ENCODE data around the gene USB1. TPM values are rescaled to one million over a fixed set of nuclear protein-coding genes. Genes with fewer than 3 reads are reported as not detected.

Gene USB1
- polyA plus RNA-seq, 2 of the 4 experiments (the other 2 are of a cell fraction): 88.8 to 143 TPM

DNA sequence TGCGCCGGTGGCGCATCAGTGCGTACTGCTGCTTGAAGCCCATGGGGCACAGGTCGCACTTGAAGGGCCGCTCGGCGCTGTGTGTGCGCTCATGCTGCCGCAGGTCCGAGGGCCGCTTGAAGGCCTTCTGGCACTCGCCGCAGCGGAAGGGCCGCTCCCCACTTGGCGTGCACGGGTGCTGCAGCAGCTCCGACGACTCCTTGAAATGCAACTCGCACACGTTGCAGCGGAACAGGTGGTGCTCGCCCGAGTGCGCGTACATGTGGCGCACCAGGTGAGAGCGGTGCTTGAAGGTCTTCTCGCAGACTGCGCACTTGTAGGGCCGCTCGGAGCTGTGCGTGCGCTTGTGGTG, 4.1 kb upstream of the USB1 start:
- Histone ChIP-seq H3K4me3 (no peak overlapping the region), H3K4me2 (no peak overlapping the region), H3K9me3 (no peaks in the 10 kb centered on the region), H3K27ac (no peak overlapping the region), H3K4me1 (peaks cover 46% of the 10 kb centered on the region)
- ChIA-PET POLR2A (no interaction called here), CTCF (interaction anchor here (0.7 to 12.6 kb wide), 6 partner anchors 91 to 406 kb away, joined by 3 to 160 read pairs (median 18); no protein-coding TSS in a partner anchor)
- DNase-seq (ENCODE audit: low read depth in 1 of 2, low spot score in 1 of 2): no peak
- TF ChIP-seq, protein P1, sequence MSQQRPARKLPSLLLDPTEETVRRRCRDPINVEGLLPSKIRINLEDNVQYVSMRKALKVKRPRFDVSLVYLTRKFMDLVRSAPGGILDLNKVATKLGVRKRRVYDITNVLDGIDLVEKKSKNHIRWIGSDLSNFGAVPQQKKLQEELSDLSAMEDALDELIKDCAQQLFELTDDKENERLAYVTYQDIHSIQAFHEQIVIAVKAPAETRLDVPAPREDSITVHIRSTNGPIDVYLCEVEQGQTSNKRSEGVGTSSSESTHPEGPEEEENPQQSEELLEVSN (IDR thresholded peaks at IDR 0.05; ENCODE audit: borderline replicate concordance, low read depth): no peak
- TF ChIP-seq TFCP2L1 (CRISPR knock-in tag; IDR thresholded peaks at IDR 0.05) (no peak), HOXB13 (CRISPR knock-in tag; IDR thresholded peaks at IDR 0.05; ENCODE audit: low read depth) (no peak), GATA3 (IDR thresholded peaks at IDR 0.05; ENCODE audit: borderline replicate concordance) (no peak), CBX2 (IDR thresholded peaks at IDR 0.05; ENCODE audit: borderline replicate concordance, low read depth) (no peak), PHF8 (IDR thresholded peaks at IDR 0.05; ENCODE audit: borderline replicate concordance, low read depth) (no peak), ESRRA (IDR thresholded peaks at IDR 0.05; ENCODE audit: borderline replicate concordance, low read length) (no peak), ZC3H11A (IDR thresholded peaks at IDR 0.05) (no peak)
- TF ChIP-seq, protein P2, sequence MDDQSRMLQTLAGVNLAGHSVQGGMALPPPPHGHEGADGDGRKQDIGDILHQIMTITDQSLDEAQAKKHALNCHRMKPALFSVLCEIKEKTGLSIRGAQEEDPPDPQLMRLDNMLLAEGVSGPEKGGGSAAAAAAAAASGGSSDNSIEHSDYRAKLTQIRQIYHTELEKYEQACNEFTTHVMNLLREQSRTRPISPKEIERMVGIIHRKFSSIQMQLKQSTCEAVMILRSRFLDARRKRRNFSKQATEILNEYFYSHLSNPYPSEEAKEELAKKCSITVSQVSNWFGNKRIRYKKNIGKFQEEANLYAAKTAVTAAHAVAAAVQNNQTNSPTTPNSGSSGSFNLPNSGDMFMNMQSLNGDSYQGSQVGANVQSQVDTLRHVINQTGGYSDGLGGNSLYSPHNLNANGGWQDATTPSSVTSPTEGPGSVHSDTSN (IDR thresholded peaks at IDR 0.05): no peak
- 94% methylated on average over 31 of the region's 35 CpGs for WGBS (ENCODE audit: missing lambda C conversion rate)
- no peak for ATAC-seq
- no peak for FAIRE-seq

DNA sequence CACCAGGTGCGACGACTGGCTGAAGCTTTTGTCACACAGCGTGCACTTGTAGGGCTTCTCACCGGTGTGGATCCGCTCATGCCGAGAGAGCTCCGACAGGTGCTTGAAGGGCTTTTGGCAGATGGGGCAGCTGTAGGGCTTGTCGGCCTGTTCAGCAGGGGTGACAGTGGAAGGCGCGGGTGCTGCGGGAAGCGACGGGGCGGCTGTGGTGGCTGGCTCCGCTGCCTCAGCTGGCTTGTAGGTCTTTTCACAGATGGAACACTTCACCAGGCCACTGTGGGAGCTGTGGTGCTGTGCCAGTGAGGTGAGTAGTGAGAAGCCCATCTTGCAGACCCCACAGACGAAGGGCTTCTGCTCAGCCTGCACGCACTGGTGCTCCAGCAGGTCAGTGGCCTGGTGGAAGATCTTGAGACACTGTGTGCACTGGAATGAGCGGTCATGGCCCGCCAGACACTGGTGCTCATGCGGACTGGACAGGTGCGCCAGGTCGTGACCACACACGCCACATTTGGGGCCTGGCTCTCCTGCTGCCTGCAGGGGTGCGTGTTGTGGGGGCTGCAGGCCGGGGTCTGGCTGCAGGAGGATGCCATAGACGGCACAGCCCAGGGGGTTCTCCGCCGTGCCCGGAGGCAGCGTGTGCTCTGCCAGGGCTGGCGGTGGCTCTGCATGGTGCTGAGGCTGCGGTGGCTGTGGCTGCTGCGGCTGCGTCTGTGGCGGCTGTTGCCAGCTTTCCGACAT, 3.5 kb upstream of the USB1 start:
- TF ChIP-seq, protein P1 (IDR thresholded peaks at IDR 0.05; ENCODE audit: borderline replicate concordance, low read depth): no peak
- TF ChIP-seq KDM1A (IDR thresholded peaks at IDR 0.05; ENCODE audit: low read depth): no peak
- TF ChIP-seq, protein P3, sequence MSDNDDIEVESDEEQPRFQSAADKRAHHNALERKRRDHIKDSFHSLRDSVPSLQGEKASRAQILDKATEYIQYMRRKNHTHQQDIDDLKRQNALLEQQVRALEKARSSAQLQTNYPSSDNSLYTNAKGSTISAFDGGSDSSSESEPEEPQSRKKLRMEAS (IDR thresholded peaks at IDR 0.05): no peak
- FAIRE-seq (no peak), DNase-seq (ENCODE audit: low read depth in 1 of 2, low spot score in 1 of 2) (no peak), ATAC-seq (no peak)
- Histone ChIP-seq H3K4me1 (peaks cover 52% of the 10 kb centered on the region), H3K4me3 (no peak overlapping the region), H3K4me2 (no peak overlapping the region), H3K9me3 (no peaks in the 10 kb centered on the region), H3K27ac (no peak overlapping the region)
- CTCF ChIA-PET: interaction anchor here (0.7 to 12.6 kb wide), 10 partner anchors 8 to 406 kb away, joined by 3 to 160 read pairs (median 4); no protein-coding TSS in a partner anchor
- POLR2A ChIA-PET: no interaction called here
- 97% methylated on average over 30 of the region's 36 CpGs for WGBS (ENCODE audit: missing lambda C conversion rate)

DNA sequence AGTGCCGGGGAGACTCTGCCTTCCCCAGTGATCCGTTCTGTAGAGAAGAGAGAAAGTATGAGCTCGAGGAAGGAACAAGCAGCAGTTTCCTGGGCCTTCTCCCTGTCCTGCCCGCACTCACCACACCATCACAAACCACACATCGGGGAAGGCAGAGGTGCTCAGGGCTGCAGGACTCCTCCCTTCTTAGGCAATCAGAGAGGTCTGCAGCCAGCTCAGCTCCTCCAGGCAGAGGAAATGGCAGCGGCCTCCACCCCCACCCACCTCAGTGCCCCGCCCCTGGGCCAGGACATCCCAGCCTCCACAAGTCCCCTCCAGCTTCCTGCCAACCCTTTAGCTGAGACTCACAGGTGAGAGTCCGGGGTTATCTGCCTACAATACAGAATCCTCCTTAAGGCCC, 2.7 kb upstream of the USB1 start:
- CTCF ChIA-PET: interaction anchor here (0.6 to 12.6 kb wide), 8 partner anchors 9 to 350 kb away, joined by 3 to 160 read pairs (median 6); no protein-coding TSS in a partner anchor
- peak in 1 of 2 experiments; percentile 34 for DNase-seq (ENCODE audit: low read depth in 1 of 2, low spot score in 1 of 2)
- H3K4me1 ChIP-seq: peaks cover 57% of the 10 kb centered on the region
- no peak for FAIRE-seq
- no peaks in the 10 kb centered on the region for H3K9me3 ChIP-seq
- 62% methylated on average over 7 of the region's 8 CpGs for WGBS (ENCODE audit: missing lambda C conversion rate)
- TF ChIP-seq RFX5 (IDR thresholded peaks at IDR 0.05): no peak
- no peak for TF ChIP-seq JUNB (IDR thresholded peaks at IDR 0.05)
- TF ChIP-seq ZC3H11A (IDR thresholded peaks at IDR 0.05): no peak
- TF ChIP-seq, protein P4, sequence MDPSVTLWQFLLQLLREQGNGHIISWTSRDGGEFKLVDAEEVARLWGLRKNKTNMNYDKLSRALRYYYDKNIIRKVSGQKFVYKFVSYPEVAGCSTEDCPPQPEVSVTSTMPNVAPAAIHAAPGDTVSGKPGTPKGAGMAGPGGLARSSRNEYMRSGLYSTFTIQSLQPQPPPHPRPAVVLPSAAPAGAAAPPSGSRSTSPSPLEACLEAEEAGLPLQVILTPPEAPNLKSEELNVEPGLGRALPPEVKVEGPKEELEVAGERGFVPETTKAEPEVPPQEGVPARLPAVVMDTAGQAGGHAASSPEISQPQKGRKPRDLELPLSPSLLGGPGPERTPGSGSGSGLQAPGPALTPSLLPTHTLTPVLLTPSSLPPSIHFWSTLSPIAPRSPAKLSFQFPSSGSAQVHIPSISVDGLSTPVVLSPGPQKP (IDR thresholded peaks at IDR 0.05; ENCODE audit: low read depth, low read length): no peak
- TF ChIP-seq, protein P2 (IDR thresholded peaks at IDR 0.05): no peak
- TF ChIP-seq, protein P5, sequence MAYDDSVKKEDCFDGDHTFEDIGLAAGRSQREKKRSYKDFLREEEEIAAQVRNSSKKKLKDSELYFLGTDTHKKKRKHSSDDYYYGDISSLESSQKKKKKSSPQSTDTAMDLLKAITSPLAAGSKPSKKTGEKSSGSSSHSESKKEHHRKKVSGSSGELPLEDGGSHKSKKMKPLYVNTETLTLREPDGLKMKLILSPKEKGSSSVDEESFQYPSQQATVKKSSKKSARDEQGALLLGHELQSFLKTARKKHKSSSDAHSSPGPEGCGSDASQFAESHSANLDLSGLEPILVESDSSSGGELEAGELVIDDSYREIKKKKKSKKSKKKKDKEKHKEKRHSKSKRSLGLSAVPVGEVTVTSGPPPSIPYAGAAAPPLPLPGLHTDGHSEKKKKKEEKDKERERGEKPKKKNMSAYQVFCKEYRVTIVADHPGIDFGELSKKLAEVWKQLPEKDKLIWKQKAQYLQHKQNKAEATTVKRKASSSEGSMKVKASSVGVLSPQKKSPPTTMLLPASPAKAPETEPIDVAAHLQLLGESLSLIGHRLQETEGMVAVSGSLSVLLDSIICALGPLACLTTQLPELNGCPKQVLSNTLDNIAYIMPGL (CRISPR knock-in tag; IDR thresholded peaks at IDR 0.05; ENCODE audit: borderline replicate concordance): no peak
- no peak for TF ChIP-seq CHD4 (IDR thresholded peaks at IDR 0.05; ENCODE audit: borderline replicate concordance)
- TF ChIP-seq, protein P6, sequence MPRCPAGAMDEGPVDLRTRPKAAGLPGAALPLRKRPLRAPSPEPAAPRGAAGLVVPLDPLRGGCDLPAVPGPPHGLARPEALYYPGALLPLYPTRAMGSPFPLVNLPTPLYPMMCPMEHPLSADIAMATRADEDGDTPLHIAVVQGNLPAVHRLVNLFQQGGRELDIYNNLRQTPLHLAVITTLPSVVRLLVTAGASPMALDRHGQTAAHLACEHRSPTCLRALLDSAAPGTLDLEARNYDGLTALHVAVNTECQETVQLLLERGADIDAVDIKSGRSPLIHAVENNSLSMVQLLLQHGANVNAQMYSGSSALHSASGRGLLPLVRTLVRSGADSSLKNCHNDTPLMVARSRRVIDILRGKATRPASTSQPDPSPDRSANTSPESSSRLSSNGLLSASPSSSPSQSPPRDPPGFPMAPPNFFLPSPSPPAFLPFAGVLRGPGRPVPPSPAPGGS (IDR thresholded peaks at IDR 0.05): no peak
- TF ChIP-seq KDM1A (IDR thresholded peaks at IDR 0.05; ENCODE audit: low read depth): no peak
- no peak for TF ChIP-seq RNF2 (IDR thresholded peaks at IDR 0.05; ENCODE audit: borderline replicate concordance, low read depth)
- TF ChIP-seq, protein P1 (IDR thresholded peaks at IDR 0.05; ENCODE audit: borderline replicate concordance, low read depth): no peak
- no peak overlapping the region for H3K4me3 ChIP-seq
- H3K4me2 ChIP-seq: peak overlapping the region; percentile 100
- peak overlapping the region; percentile 98; a peak in 4 of 6 replicates for H3K27ac ChIP-seq
- no peak for ATAC-seq
- POLR2A ChIA-PET: interaction anchor here (0.5 kb wide), 1 partner anchor 191 kb away, joined by 5 read pairs; no protein-coding TSS in a partner anchor
